Bronchial epithelial cell (primary cell): ENCODE measurements around the gene RASD2. TPM values are rescaled to one million over a fixed set of nuclear protein-coding genes. Genes with fewer than 3 reads are reported as not detected.

Source experiments
- DNase-seq: peaks from one replicate; pipeline ENCODE4 v3.0.0-alpha.2; 2010; ENCODE audit warnings: low read depth
- FAIRE-seq: peaks from 2 replicates; lab custom pipeline; 2011; peaks lifted over from hg19 to GRCh38; lab: Jason Lieb, UNC
- H3K27me3 ChIP-seq: 2 replicates; pipeline ENCODE4 v1.5.1; 2011; ENCODE audit warnings: low read length; ENCODE audit not compliant: control insufficient read depth, insufficient read depth
- H3K36me3 ChIP-seq: 2 replicates; pipeline ENCODE4 v1.5.1; 2011; ENCODE audit warnings: low read length; ENCODE audit not compliant: control insufficient read depth, insufficient read depth
- H3K4me3 ChIP-seq: 2 replicates; pipeline ENCODE4 v1.5.1; 2011; ENCODE audit warnings: mild to moderate bottlenecking, low read depth, low read length, control low read depth
- total RNA-seq: library from RNA; depleted of rRNA; stranded (reverse); fragments of >200 nt; gene quantifications from 2 replicates; pipeline ENCODE4 v1.2.1, GENCODE V29; 2014
- TF ChIP-seq, protein P1 (sequence below): IDR thresholded peaks from 2 replicates; pipeline ENCODE4 v1.5.1; 2011; ENCODE audit warnings: mild to moderate bottlenecking, moderate library complexity, low read length, control low read depth, inconsistent platforms; ENCODE audit not compliant: insufficient read depth, severe bottlenecking

RASD2 gene
- total RNA-seq, 1 donor from 2014 or later, result 0.26 TPM

DNA sequence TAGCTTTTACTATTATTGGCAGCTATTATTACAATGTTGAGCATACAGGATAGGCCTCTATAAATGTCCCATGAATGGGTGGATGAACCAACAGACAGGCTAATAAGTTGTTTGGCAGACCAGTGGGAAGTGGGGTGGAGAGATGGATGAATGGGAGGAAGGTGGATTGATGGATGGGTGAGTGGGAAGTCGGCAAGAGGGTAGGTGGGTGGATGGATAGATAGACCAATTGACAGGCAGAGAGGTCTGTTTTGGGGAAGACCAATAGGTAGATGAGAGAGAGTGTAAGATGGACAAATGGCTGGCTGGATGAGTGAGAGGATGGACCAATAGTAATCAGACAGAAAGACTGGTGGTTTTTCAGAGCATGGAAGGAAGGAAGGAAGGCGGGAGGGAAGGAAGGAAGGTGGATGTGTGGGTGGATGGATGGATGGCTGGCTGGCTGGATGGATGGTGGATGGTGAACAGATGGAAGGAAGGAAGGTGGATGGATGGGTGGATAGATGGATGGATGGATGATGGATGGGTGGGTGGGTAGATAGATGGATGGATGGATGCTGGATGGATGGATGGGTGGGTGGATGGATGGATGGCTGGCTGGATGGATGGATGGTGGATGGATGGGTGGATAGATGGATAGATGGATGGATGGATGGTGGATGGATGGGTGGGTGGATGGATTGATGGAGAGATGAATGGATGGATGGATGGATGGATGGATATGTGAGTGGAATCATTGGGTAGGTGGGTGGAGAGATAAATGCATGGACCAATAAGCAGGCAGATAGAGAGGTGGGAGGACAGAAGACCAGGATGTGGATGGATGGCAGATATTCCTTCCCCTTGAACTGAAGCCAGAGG lies 37.4 kb downstream of the RASD2 start:
- peak; percentile 23 for FAIRE-seq

GRCh38 chr22:35578836-35579575 lies 38.4 kb downstream of the RASD2 start:
- Histone ChIP-seq H3K27me3 (no peaks in the 10 kb centered on the region), H3K4me3 (no peak overlapping the region), H3K36me3 (no peaks in the 10 kb centered on the region)
- FAIRE-seq (no peak), DNase-seq (no peak)
- TF ChIP-seq, protein P1, sequence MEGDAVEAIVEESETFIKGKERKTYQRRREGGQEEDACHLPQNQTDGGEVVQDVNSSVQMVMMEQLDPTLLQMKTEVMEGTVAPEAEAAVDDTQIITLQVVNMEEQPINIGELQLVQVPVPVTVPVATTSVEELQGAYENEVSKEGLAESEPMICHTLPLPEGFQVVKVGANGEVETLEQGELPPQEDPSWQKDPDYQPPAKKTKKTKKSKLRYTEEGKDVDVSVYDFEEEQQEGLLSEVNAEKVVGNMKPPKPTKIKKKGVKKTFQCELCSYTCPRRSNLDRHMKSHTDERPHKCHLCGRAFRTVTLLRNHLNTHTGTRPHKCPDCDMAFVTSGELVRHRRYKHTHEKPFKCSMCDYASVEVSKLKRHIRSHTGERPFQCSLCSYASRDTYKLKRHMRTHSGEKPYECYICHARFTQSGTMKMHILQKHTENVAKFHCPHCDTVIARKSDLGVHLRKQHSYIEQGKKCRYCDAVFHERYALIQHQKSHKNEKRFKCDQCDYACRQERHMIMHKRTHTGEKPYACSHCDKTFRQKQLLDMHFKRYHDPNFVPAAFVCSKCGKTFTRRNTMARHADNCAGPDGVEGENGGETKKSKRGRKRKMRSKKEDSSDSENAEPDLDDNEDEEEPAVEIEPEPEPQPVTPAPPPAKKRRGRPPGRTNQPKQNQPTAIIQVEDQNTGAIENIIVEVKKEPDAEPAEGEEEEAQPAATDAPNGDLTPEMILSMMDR, result no peak

More for the DNA sequence above, 37.4 kb downstream of the RASD2 start:
- TF ChIP-seq, protein P1, result no peak
- Histone ChIP-seq H3K36me3 (no peaks in the 10 kb centered on the region), H3K27me3 (no peaks in the 10 kb centered on the region), H3K4me3 (no peak overlapping the region)
- DNase-seq, result no peak

- TF ChIP-seq, protein P1, result no peak
- H3K36me3 ChIP-seq, result no peaks in the 10 kb centered on the region
- FAIRE-seq (no peak), DNase-seq (no peak)
- no peaks in the 10 kb centered on the region for H3K27me3 ChIP-seq
- H3K4me3 ChIP-seq, result no peak overlapping the region
Measured at GRCh38 chr22:35580351-35581022, 39.9 kb downstream of the RASD2 start.

GRCh38 chr22:35581023-35581413 lies 40.4 kb downstream of the RASD2 start:
- no peak for FAIRE-seq
- no peaks in the 10 kb centered on the region for H3K36me3 ChIP-seq
- H3K27me3 ChIP-seq, result no peaks in the 10 kb centered on the region
- DNase-seq, result no peak
- TF ChIP-seq, protein P1, result no peak
- no peak overlapping the region for H3K4me3 ChIP-seq

DNA sequence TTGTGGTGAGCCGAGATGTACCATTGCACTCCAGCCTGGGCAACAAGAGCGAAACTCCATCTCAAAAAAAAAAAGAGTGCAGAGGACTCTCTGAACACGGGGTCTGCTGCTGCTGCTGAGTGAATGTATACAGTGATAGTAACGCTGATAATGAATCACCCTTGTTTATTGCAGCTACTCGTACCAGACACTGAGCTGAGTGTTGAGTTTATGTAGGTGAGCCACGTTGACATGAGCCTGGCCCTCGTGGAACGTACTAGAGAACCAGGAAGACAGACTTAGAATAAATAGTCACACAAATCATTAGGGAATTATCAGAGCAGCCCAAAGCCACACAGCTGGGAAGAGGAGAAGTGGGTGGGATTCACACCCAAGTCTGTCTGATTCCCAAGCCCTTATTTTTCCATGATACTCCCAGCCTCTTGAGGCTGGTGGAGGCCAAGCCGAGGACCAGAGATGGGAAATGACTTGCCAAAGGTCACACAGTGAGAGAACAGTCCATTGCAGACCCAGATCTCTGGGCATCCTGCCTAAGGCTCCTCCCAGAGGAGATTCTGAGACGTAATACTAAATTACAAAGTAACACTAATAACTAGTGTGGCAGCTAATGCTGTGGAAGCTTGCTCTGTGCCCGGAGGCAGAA lies 41.7 kb downstream of the RASD2 start:
- H3K27me3 ChIP-seq, result no peaks in the 10 kb centered on the region
- DNase-seq, result no peak
- no peak for FAIRE-seq
- TF ChIP-seq, protein P1, result no peak
- H3K4me3 ChIP-seq, result no peak overlapping the region
- H3K36me3 ChIP-seq, result no peaks in the 10 kb centered on the region
